ENCODE data around the gene KIF25.
"Not testable (repeated sequence)": the region's sequence is repeated elsewhere in the genome, so short reads cannot be mapped to it uniquely, and the experiment has no call there.

Gene KIF25

DNA sequence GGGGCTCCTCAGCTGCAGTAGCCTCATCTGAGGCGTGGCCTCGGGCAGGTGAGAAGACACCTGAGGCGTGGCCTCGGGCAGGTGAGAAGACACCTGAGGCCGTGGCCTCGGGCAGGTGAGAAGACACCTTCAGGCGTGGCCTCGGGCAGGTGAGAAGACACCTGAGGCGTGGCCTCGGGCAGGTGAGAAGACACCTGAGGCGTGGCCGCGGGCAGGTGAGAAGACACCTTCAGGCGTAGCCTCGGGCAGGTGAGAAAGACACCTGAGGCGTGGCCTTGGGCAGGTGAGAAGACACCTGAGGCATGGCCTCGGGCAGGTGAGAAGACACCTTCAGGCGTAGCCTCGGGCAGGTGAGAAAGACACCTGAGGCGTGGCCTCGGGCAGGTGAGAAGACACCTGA lies 4.0 kb downstream of the KIF25 start:
- not testable (repeated sequence) for H3K27me3 ChIP-seq (ENCODE audit: control insufficient read depth, insufficient read depth, low read length); H3K4me3 ChIP-seq (ENCODE audit: low read depth, low read length); H3K4me1 ChIP-seq (ENCODE audit: control insufficient read depth, insufficient read depth, low read length); H3K36me3 ChIP-seq (ENCODE audit: control insufficient read depth, insufficient read depth, low read length); H3K9ac ChIP-seq (ENCODE audit: low read depth, low read length); H3K9me3 ChIP-seq (ENCODE audit: control insufficient read depth, insufficient read depth, low read length)

DNA sequence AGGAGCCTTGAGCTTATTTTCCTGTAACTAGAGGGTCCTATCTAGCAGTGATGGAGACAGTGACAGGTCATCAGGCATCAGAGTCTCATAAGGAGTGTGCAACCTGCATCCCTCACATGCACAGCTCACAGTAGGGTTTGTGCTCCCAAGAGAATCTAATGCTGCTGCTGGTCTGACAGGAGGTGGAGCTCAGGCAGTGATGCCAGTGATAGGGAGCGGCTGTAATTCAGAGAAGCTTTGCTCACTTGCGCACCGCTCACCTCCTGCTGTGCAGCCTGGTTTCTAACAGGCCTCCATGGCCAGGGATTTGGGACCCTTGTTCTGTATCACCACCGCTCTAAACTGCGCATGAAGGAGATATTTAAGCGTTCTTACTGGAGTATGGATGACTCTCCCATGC lies 5.3 kb downstream of the KIF25 start:
- H3K9me3 ChIP-seq (ENCODE audit: control insufficient read depth, insufficient read depth, low read length), result no peaks in the 10 kb centered on the region
- no peaks in the 10 kb centered on the region for H3K4me1 ChIP-seq (ENCODE audit: control insufficient read depth, insufficient read depth, low read length)
- no peak overlapping the region for H3K4me3 ChIP-seq (ENCODE audit: low read depth, low read length)
- no peaks in the 10 kb centered on the region for H3K36me3 ChIP-seq (ENCODE audit: control insufficient read depth, insufficient read depth, low read length)
- H3K27me3 ChIP-seq (ENCODE audit: control insufficient read depth, insufficient read depth, low read length), result no peaks in the 10 kb centered on the region
- no peak overlapping the region for H3K9ac ChIP-seq (ENCODE audit: low read depth, low read length)

DNA sequence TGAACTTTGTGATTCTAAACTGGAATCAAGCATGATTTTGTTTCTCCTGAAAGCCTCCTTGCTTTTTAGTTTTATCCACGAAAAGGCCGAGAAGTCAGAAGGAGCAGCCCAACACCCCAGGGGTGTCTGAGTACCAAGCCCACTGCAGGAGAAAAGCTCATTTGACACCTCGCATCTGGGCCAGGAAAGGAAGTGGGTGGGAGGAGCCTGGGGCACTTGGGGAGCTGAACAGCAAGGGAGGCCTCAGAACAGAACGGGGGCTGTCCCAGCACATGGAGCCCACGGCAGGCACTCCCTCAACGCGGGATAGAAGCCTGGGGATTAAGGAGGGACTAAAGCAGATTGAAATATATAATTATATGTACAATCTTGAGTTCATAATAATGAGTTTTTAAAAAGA lies 6.6 kb downstream of the KIF25 start:
- Histone ChIP-seq H3K9me3 (ENCODE audit: control insufficient read depth, insufficient read depth, low read length) (no peaks in the 10 kb centered on the region), H3K36me3 (ENCODE audit: control insufficient read depth, insufficient read depth, low read length) (no peaks in the 10 kb centered on the region), H3K9ac (ENCODE audit: low read depth, low read length) (no peak overlapping the region), H3K4me1 (ENCODE audit: control insufficient read depth, insufficient read depth, low read length) (no peaks in the 10 kb centered on the region), H3K4me3 (ENCODE audit: low read depth, low read length) (no peak overlapping the region), H3K27me3 (ENCODE audit: control insufficient read depth, insufficient read depth, low read length) (no peaks in the 10 kb centered on the region)

DNA sequence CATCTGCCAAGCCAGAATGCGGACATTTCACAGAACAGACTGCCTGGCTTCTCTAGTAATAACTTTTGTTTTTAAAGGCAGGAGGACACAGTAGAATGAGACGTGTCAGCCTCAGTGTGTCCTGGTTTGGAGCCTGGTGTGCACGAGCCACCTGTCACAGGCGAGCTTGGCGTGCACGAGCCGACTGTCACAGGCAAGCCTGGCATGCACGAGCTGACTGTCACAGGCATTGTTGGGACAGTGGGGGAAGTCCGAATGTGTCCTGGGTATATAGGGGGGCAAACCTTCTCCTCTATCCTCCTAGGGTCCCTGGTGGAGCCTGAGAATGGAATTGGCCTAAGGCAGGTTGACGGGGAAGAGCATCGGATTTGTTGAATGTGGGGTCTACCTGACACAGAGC lies 7.5 kb downstream of the KIF25 start:
- no peaks in the 10 kb centered on the region for H3K36me3 ChIP-seq (ENCODE audit: control insufficient read depth, insufficient read depth, low read length)

DNA sequence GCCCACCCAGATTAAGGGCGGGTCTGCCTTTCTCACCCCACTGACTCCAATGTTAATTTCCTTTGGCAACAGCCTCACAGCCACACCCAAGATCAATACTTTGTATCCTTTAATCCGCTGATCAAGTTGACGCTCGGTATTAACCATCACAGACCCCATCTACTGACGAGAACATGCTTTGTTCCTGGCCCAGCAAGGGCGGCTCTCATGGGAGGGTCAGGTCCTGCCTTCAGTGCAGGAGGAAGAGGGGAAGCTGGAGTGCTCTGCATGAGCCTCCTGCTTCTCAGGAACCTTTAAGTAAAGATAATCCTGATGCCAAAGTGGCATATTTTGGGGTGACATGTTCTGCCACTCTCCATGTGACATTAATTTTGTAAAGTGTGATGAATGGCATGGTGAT lies 8.3 kb downstream of the KIF25 start:
- H3K9ac ChIP-seq (ENCODE audit: low read depth, low read length), result no peak overlapping the region
- no peaks in the 10 kb centered on the region for H3K4me1 ChIP-seq (ENCODE audit: control insufficient read depth, insufficient read depth, low read length)
- H3K4me3 ChIP-seq (ENCODE audit: low read depth, low read length), result no peak overlapping the region
- H3K36me3 ChIP-seq (ENCODE audit: control insufficient read depth, insufficient read depth, low read length), result no peaks in the 10 kb centered on the region
- H3K9me3 ChIP-seq (ENCODE audit: control insufficient read depth, insufficient read depth, low read length), result no peaks in the 10 kb centered on the region
- H3K27me3 ChIP-seq (ENCODE audit: control insufficient read depth, insufficient read depth, low read length), result no peaks in the 10 kb centered on the region

More for the DNA sequence above, 7.5 kb downstream of the KIF25 start:
- H3K9me3 ChIP-seq (ENCODE audit: control insufficient read depth, insufficient read depth, low read length), result no peaks in the 10 kb centered on the region
- no peak overlapping the region for H3K9ac ChIP-seq (ENCODE audit: low read depth, low read length)
- H3K27me3 ChIP-seq (ENCODE audit: control insufficient read depth, insufficient read depth, low read length), result no peaks in the 10 kb centered on the region
- H3K4me1 ChIP-seq (ENCODE audit: control insufficient read depth, insufficient read depth, low read length), result no peaks in the 10 kb centered on the region
- no peak overlapping the region for H3K4me3 ChIP-seq (ENCODE audit: low read depth, low read length)

DNA sequence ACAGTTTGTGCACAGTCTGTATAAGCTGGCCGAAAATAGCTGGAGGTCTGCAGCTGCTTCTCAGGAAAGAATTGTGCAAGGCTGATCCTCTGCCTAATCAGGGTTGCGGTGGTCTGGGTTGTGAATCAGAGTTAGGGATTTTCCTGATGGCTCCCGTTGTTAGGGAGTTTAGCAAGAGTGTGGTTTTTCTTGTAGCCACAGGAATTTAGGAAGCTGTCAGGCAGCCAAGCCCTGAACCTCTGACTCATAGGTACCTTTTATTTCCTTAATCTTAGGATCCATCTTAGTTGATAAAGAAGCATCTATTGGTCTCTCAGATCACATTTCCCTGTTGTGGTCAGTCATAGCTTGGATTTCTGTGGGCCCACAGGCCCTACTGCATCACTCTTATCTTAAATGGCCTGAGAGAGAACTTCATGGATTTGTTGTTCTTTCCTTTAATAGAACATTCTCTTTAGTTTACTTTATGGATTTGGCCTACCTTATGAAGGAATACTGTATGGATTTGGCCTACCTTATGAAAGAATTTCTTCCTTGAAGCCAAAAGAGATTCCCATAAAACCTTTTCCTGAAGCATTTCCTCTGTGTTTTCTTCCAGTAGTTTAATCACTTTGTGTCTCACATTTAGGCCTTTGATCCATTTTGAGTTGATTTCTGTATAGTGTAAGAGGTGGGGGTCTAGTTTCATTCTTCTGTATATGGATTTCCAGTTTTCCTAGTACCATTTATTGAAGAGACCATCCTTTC lies 10.3 kb downstream of the KIF25 start:
- Histone ChIP-seq H3K4me1 (ENCODE audit: control insufficient read depth, insufficient read depth, low read length) (no peaks in the 10 kb centered on the region), H3K4me3 (ENCODE audit: low read depth, low read length) (no peak overlapping the region), H3K9ac (ENCODE audit: low read depth, low read length) (no peak overlapping the region), H3K9me3 (ENCODE audit: control insufficient read depth, insufficient read depth, low read length) (no peaks in the 10 kb centered on the region), H3K27me3 (ENCODE audit: control insufficient read depth, insufficient read depth, low read length) (no peaks in the 10 kb centered on the region), H3K36me3 (ENCODE audit: control insufficient read depth, insufficient read depth, low read length) (no peaks in the 10 kb centered on the region)

DNA sequence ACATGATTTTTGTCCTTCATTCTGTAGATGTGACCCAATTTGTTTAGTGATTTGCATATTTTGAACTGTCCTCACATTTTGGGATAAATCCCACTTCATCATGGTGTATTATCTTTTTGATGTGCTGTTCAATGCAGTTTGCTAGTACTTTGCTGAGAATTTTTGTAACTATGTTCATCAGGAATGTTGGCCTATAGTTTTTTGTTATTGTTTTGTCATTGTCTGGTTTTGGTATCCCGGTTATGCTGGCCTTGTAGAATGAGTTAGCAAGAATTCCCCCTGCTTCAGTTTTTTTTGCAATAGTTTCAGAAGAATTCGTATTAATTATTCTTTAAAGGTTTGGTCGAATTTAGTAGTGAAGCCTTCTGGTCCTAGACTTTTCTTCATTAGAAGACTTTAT lies 11.9 kb downstream of the KIF25 start:
- H3K36me3 ChIP-seq (ENCODE audit: control insufficient read depth, insufficient read depth, low read length), result no peaks in the 10 kb centered on the region
- no peaks in the 10 kb centered on the region for H3K27me3 ChIP-seq (ENCODE audit: control insufficient read depth, insufficient read depth, low read length)
- no peaks in the 10 kb centered on the region for H3K4me1 ChIP-seq (ENCODE audit: control insufficient read depth, insufficient read depth, low read length)
- H3K4me3 ChIP-seq (ENCODE audit: low read depth, low read length), result no peak overlapping the region
- H3K9me3 ChIP-seq (ENCODE audit: control insufficient read depth, insufficient read depth, low read length), result no peaks in the 10 kb centered on the region
- no peak overlapping the region for H3K9ac ChIP-seq (ENCODE audit: low read depth, low read length)

DNA sequence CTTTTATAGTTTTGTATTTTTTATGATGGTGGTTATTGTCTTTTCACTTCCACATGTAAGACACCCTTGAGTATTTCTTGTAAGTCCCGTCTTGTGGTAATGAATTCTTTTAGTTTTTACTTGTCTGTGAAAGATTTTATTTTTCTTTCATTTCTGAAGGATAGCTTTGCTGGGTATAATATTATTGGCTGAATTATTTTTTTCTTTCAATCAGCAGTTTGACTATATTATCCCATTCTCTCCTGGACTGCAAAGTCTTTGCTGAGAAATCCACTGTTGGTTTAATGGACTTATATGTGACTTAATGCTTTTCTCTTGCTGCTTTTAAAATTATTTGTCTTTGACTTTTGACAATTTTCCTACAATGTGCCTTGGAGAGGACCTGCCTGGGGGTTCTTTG lies 13.8 kb downstream of the KIF25 start:
- Histone ChIP-seq H3K4me3 (ENCODE audit: low read depth, low read length) (no peak overlapping the region), H3K36me3 (ENCODE audit: control insufficient read depth, insufficient read depth, low read length) (no peaks in the 10 kb centered on the region), H3K9me3 (ENCODE audit: control insufficient read depth, insufficient read depth, low read length) (no peaks in the 10 kb centered on the region), H3K4me1 (ENCODE audit: control insufficient read depth, insufficient read depth, low read length) (no peaks in the 10 kb centered on the region), H3K27me3 (ENCODE audit: control insufficient read depth, insufficient read depth, low read length) (no peaks in the 10 kb centered on the region), H3K9ac (ENCODE audit: low read depth, low read length) (no peak overlapping the region)

DNA sequence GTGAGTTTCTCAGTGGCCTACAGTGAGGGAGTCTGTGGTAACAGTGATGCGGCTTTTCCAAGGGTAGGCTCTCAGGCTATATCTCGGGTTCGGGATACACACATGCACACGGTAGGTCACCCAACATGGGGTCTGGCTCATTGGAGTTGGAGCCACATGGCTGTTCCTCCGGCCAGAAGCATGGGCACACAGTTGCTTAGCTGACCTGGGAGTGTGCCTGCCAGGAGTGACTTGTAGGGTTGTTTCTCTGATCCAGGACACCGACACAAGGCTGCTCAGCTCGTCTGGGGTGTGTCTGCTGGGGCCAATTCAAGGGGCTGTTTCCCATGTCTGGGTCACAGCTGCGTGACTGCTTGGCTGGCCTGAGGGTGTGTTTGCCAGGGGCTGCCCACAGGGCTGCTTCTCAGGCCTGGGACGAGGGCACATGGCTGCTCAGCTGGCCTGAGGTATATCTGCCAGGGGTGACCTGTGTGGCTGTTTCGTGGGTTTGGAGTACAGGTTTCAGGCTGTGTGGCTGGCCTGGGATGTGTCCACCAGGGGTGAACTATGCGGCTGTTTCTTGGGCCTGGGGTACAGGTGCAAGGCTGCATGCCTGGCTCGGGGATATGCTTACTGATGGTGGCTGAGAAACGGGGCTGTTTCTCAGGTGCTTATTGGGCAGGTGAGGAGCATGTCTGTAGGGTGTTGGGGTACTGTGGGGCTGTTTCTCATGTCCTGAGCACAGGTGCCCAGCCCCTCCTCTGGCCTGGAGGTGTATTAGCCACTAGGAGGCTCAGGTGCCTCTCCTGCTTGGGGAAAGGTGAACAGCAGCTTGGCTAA lies 15.2 kb downstream of the KIF25 start:
- no peaks in the 10 kb centered on the region for H3K9me3 ChIP-seq (ENCODE audit: control insufficient read depth, insufficient read depth, low read length)
- no peaks in the 10 kb centered on the region for H3K4me1 ChIP-seq (ENCODE audit: control insufficient read depth, insufficient read depth, low read length)

DNA sequence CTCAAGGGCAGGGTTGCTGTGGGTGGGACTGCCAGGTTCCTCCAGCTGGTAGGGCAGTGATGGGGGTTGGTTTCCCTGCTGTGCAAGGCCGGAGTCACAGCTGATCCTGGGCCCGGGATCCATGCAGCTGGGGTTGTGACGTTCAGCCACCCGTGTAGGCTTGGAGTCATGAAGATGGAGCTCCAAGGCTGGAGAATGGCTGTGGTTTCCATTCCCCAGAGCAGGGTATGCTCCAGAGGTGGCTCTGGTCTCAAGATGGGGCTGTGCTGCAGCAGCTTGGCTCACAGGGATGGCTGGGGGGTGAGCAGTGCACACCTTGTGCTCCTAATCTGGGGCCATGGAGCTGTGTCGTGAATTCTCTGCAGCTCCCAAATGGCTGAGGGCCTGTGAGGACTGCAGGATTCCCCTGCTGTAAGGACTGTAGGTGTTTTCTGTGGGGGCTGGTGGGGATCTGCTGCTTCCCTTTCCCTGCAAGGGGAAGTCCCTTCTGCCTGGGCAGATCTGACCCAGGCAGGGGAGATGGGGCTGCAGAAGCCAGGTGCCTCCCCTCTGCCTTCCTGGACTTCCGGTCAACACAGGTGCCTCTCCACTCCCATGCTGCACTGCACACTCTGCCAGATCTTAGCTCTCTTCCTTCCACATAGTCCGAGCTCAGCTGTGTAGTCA lies 15.9 kb downstream of the KIF25 start:
- Histone ChIP-seq H3K9me3 (ENCODE audit: control insufficient read depth, insufficient read depth, low read length) (no peaks in the 10 kb centered on the region), H3K4me1 (ENCODE audit: control insufficient read depth, insufficient read depth, low read length) (no peaks in the 10 kb centered on the region), H3K27me3 (ENCODE audit: control insufficient read depth, insufficient read depth, low read length) (no peaks in the 10 kb centered on the region), H3K36me3 (ENCODE audit: control insufficient read depth, insufficient read depth, low read length) (no peaks in the 10 kb centered on the region), H3K9ac (ENCODE audit: low read depth, low read length) (no peak overlapping the region), H3K4me3 (ENCODE audit: low read depth, low read length) (no peak overlapping the region)

More for the DNA sequence above, 15.2 kb downstream of the KIF25 start:
- Histone ChIP-seq H3K36me3 (ENCODE audit: control insufficient read depth, insufficient read depth, low read length) (no peaks in the 10 kb centered on the region), H3K27me3 (ENCODE audit: control insufficient read depth, insufficient read depth, low read length) (no peaks in the 10 kb centered on the region), H3K9ac (ENCODE audit: low read depth, low read length) (no peak overlapping the region), H3K4me3 (ENCODE audit: low read depth, low read length) (no peak overlapping the region)

DNA sequence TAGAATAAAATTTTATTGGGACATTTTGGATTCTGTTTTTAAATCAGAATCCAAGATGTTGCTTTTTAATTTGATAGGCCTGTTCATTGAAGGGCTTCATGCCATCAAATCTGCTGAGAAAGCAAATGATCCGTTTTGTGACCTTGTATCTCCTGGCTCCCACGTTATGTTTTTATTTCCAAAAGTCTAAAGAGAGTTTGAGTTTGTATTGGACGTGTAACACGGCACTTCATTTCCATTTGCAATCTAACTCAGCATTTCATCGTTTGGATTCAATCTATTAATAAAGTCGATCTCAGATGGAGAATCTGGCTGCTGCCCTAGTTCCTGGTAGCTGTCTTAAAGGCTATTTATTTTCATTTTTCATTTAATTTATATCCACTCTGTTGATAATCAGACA lies 17.0 kb downstream of the KIF25 start:
- H3K27me3 ChIP-seq (ENCODE audit: control insufficient read depth, insufficient read depth, low read length), result no peaks in the 10 kb centered on the region
- no peaks in the 10 kb centered on the region for H3K9me3 ChIP-seq (ENCODE audit: control insufficient read depth, insufficient read depth, low read length)
- no peak overlapping the region for H3K4me3 ChIP-seq (ENCODE audit: low read depth, low read length)
- H3K9ac ChIP-seq (ENCODE audit: low read depth, low read length), result no peak overlapping the region
- no peaks in the 10 kb centered on the region for H3K36me3 ChIP-seq (ENCODE audit: control insufficient read depth, insufficient read depth, low read length)
- H3K4me1 ChIP-seq (ENCODE audit: control insufficient read depth, insufficient read depth, low read length), result no peaks in the 10 kb centered on the region

DNA sequence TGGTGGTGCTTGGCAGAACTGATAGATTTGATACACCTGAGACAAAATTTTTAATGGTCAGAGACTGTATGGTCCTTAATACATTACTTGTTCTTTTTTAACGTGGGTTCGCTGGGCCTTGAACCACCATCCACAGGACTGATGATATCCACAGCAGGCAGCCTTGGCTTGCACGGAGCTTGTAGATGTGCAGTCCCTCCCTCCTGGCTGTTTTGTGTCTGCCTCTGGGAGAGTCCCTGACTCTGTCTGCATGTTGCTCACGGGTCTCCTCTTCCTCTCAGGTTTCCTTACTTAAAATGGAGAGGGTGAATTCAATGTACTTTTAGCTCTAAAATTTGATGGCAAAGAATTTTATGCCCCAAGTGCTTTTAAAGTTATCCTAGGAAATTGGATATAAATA lies 17.5 kb downstream of the KIF25 start:
- Histone ChIP-seq H3K9ac (ENCODE audit: low read depth, low read length) (no peak overlapping the region), H3K36me3 (ENCODE audit: control insufficient read depth, insufficient read depth, low read length) (no peaks in the 10 kb centered on the region), H3K9me3 (ENCODE audit: control insufficient read depth, insufficient read depth, low read length) (no peaks in the 10 kb centered on the region), H3K4me1 (ENCODE audit: control insufficient read depth, insufficient read depth, low read length) (no peaks in the 10 kb centered on the region), H3K27me3 (ENCODE audit: control insufficient read depth, insufficient read depth, low read length) (no peaks in the 10 kb centered on the region), H3K4me3 (ENCODE audit: low read depth, low read length) (no peak overlapping the region)
